Measurements from ENCODE around the gene TMEM229A.
"Not testable (repeated sequence)": the region's sequence is repeated elsewhere in the genome, so short reads cannot be mapped to it uniquely, and the experiment has no call there.

- TF ChIP-seq POLR2AphosphoS5 (IDR thresholded peaks at IDR 0.05); CTCF (IDR thresholded peaks at IDR 0.05; ENCODE audit: poor library complexity, severe bottlenecking); EZH2 (IDR thresholded peaks at IDR 0.05; ENCODE audit: borderline replicate concordance, insufficient read depth, low read length, poor library complexity, severe bottlenecking); EP300 (conservative IDR thresholded peaks at IDR 0.05; ENCODE audit: poor library complexity, severe bottlenecking); REST (IDR thresholded peaks at IDR 0.05; ENCODE audit: borderline replicate concordance); RAD21 (conservative IDR thresholded peaks at IDR 0.05): not testable (repeated sequence)
These were observed 49.4 kb upstream of the TMEM229A start for GRCh38 chr7:124082234-124082633.
